KBM-7 (cell line): Measurements from ENCODE around the gene CDCP2.

Source experiments
- DNase-seq: peaks from one replicate; pipeline ENCODE4 v3.0.0-alpha.2; 2015
- in situ Hi-C: fragments of 300-500 bp; cut with MboI; formaldehyde crosslinking; loops from 2 replicates; pipeline ENCODE4 v1.14.3; 2020; ENCODE audit warnings: low sequenced_read_pairs, low pct_unique_long_range_greater_than_20kb, mixed read lengths

The CDCP2 gene

DNA sequence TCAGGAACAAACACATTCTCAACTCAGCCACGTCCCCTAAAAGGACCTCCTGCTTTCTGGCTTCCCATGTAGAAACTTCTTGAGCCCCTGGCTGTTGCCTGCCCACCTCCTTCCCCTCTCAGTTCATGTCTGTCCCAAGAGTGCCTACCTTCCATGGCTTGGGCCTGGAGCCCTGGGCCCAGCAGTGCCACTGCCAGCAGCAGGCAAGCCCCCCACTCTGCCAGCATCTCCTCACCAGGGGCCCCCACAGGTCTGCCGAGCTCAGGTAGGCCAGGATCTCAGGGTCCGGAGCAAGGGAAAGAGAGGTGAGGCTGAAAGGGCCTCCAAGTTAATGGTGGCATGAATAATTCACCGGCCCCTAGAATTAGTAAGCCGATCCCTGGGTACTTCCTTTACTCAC is at the start of gene CDCP2:
Gene CDCP2, minus strand, starts transcription at position 305 of the 400 bp plus-strand sequence. Its CDS starts 78 bp downstream, at position 227.
- in situ Hi-C loops, result no loop called here
- DNase-seq, result no peak

GRCh38 chr1:54200519-54200997 is 47.8 kb upstream of the CDCP2 start:
- in situ Hi-C loops, result no loop called here
- DNase-seq, result no peak

DNA sequence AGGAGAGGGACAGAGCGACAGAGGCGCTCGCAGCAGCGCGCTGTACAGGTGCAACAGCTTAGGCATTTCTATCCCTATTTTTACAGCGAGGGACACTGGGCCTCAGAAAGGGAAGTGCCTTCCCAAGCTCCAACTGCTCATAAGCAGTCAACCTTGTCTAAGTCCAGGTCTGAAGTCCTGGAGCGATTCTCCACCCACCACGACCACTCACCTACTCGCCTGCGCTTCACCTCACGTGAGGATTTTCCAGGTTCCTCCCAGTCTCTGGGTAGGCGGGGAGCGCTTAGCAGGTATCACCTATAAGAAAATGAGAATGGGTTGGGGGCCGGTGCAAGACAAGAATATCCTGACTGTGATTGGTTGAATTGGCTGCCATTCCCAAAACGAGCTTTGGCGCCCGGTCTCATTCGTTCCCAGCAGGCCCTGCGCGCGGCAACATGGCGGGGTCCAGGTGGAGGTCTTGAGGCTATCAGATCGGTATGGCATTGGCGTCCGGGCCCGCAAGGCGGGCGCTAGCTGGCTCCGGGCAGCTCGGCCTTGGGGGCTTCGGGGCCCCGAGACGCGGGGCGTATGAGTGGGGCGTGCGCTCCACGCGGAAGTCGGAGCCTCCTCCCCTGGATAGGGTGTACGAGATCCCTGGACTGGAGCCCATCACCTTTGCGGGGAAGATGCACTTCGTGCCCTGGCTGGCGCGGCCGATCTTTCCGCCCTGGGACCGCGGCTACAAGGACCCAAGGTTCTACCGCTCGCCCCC is 47.1 kb upstream of the CDCP2 start, which contains the start of the genes CYB5RL and MRPL37:
Gene CYB5RL, minus strand, starts transcription at position 266 of the 754 bp plus-strand sequence. CDS start 4,414 bp downstream, outside the sequence.
Gene MRPL37, plus strand, starts transcription at position 403 of the 754 bp plus-strand sequence. Its CDS starts 77 bp downstream, at position 480.
- DNase-seq, result peak; percentile 97
- in situ Hi-C loops, result no loop called here

DNA sequence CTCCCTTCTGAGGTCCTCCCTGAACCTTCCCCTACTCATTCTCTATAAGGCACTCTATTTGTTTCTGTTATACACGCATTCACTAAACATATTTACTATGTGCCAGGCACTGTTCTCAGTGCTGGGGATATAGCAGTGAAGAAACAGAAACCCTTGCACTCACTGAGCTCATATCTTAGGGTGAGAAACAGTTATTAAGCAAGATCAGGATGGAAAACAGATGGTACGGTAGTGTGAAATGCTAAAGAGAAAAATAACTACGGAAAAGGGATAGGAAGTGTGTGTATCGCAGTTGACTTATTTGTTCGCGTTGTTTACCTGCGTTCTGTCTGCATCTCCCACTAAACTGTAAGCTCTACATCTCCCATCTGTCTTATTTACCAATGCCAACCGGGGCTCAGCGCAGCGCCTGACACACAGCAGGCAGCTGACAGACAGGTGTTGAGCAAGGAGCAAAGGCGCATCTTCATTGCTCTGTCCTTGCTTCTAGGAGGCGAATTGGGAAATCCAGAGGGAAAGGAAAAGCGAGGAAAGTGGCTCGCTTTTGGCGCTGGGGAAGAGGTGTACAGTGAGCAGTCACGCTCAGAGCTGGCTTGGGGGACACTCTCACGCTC is 46.5 kb upstream of the CDCP2 start:
- DNase-seq, result peak; percentile 19
- in situ Hi-C loops, result no loop called here

DNA sequence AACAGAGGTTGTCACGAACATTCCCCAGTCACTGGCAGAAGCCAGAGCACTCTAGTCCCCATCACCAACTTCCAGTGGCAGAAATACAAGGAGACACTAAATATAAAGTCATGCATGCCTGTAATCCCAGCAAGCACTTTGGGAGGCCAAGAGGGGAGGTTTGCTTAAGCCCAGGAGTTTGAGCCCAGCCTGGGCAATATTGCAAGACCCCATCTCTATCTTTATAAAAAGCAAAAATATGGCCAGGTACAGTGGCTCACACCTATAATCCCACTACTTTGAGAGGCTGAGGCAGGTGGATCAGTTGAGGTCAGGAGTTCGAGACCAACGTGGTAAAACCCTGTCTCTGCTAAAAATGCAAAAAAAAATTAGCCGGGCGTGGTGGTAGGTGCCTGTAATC is 40.7 kb upstream of the CDCP2 start:
- no peak for DNase-seq
- in situ Hi-C loops, result no loop called here

GRCh38 chr1:54191525-54191924 is 38.7 kb upstream of the CDCP2 start:
- no peak for DNase-seq
- in situ Hi-C loops, result no loop called here

DNA sequence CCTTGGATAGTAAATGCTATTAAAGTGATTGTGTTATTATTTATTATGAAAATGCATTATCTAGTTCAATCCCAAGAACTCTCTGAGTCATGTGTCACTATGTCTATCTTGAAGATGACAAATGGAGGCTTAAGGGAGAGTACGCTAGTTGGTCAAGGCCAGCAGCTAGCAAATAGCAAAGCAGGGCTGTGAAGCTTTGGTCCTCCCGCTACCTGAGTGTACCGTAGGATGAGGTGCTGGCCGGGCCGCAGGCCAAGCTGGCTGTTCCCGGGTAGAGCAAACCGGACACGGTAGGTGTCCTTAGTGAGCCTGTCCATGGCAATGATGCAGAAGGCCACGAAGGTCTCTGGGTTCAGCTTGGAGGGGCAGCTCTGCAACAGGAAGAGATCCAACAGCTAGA is 37.7 kb upstream of the CDCP2 start:
- in situ Hi-C loops, result no loop called here

DNA sequence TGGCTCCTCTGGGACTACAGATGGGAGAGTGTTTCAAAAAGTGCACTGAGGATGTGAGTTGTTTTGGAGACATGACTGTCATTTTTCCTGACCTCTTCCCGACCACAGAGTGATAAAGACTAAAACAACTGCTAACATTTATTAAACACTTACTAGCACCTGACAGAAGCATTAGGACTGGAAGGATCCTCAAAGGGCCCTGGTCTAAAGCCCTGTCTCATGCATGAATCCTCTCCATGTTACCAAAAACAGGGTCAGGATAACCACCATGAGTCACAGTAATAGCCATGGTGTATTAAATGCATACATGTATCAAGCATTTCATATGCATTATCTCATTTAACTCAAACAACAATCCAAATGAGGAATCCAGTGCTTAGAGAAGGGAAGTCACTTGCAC is 35.5 kb upstream of the CDCP2 start:
- DNase-seq, result no peak
- in situ Hi-C loops, result no loop called here

More for the DNA sequence above, 37.7 kb upstream of the CDCP2 start:
- no peak for DNase-seq

DNA sequence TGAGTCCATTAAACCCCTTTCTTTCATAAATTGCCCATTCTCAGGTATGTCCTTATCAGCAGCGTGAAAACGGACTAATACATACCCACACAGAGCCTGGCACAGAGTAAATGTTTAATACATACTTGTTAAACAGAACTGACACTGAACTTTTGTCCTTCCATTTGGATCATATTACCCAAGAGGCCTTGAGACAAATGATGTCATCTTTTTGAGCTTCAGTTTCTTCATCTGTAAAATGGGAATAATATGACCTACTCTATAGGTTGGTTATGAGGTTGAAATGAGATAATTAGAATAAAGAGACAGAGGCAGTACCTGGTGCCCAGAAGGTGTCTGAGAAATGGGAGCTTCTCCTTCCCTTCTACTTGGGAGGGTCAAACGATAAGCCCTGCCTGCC is 33.3 kb upstream of the CDCP2 start:
- DNase-seq, result no peak
- in situ Hi-C loops, result no loop called here

GRCh38 chr1:54180701-54181360 is 28.0 kb upstream of the CDCP2 start:
- in situ Hi-C loops, result no loop called here
- DNase-seq, result no peak

- in situ Hi-C loops, result no loop called here
- no peak for DNase-seq
These were observed 25.7 kb upstream of the CDCP2 start for GRCh38 chr1:54178296-54179070.

DNA sequence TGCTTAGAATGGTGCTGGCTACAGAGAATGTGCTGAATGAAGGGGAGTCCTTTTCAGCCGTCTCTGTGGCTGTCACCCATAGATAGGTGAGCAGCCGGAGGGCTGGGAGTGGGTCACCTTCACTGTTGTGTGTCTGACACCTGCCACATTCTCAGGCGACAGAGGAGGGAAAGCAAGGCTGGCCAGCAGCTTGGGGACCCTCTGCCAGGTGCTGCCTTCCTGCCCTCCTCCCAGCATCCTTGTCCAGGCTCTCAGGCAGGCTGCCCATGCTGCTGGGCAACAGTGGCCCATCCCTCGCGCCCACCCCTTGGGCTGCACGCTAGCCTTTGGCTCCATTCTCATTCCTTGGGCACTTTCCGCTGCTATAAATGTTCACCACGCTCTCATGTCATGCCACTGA is 24.9 kb upstream of the CDCP2 start:
- DNase-seq, result no peak
- in situ Hi-C loops, result no loop called here

- in situ Hi-C loops, result no loop called here
- DNase-seq, result no peak
These were observed 24.0 kb upstream of the CDCP2 start for GRCh38 chr1:54176621-54177327.

GRCh38 chr1:54174106-54174505 is 21.3 kb upstream of the CDCP2 start:
- no peak for DNase-seq
- in situ Hi-C loops, result no loop called here

DNA sequence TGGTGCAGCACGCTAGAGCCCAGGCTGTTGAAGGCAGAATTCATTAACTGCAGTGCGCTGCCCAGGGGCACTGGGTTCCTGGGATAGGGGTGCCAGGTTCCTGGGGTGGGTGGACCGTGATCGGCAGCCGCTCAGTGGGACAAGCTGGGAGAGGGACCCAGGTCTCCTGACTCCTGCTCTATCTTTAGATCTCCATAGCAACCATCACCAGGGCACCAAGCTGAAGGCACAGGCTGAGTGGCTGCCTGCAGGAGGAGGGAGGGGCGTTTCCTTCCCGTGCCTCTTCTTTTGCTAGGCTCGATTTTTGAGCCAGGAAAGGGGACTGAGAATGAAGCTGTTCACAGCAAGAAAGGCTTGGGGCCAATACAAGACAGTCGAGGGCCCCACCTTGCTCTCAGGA is 20.9 kb upstream of the CDCP2 start:
- DNase-seq, result no peak
- in situ Hi-C loops, result no loop called here

DNA sequence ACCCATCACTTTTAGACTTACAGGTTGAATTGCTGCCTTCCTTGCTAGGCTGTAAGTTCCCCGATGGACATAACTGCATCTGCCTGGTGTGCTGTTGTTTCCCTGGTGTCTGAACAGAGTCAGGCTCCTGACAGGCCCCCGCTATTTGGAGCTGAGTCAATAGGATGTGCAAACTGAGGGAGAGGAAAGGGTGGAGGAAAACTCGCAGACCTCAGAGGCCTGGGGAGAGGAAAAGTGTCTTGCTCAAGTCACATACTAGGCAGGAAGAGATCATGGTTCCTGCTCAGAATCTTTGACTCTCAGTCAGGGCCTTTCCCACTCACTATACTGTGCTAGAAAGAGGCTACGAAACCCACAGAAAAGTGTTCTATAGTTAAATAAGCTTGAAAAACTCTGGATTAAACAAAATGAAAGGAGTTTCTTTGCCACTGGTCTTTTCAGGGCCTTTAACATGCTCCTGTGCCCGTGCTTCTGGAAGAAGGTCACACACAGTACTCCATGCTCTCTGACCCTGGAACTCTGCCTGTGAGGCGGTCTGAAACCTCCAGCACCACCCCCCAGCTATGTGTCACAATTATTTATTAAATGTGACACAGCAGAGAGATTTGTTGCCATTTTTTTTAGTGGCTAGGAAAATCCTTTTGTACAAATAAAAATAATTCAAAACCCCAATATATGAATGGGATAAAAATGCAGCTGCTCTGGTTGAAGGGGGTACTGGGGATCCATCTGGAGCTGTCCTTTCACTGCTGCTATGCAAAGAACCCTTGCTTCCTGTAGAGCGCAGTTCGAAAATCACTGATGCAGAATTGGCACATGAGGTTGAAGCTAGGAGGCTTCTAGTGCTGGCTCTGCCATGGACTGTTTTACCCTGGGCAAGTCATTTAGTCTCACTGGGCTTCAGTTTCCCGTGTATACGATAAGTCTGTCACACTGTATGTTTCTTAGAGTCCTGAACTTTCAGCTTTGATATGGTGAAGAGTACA is 20.1 kb upstream of the CDCP2 start:
- DNase-seq, result no peak
- in situ Hi-C loops, result no loop called here

DNA sequence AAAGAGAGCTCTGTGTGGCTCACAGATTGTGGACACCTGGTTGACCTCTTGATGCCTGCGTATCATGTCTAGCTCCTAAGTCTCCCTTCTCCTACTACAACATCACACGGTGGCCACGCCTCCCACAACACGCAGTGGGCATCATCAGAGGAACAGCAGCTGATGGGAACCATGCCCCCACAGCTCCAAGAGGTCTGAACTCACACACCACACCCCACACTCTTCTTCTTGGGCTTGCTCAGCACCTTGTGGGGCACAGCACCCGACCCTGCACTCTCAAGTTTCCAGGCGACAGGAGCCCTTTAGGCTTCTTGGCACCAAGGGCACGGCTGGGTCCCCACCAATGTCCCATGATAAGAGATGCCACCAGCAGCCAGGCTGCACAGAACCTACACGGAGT is 18.8 kb upstream of the CDCP2 start:
- no peak for DNase-seq
- in situ Hi-C loops, result no loop called here

DNA sequence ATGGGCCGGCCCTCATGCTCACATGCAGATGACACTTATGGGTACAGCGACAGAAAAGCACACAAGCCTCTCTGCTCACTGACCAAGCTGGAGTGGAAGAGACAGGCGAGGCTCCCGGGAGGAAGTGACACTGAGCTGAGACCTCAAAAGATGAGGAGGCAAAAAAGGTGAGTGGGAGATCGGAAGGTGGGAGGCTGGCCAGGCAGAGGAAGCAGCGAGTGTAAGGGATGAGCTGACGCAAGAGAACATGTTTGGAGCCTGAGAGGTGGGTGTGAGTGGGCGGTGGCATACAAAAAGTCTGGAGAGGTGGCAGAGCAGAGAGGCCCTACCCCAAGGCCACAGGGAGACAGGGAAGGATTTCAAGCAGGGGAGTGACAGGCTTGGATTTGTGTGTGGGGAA is 18.2 kb upstream of the CDCP2 start:
- in situ Hi-C loops, result no loop called here
- DNase-seq, result no peak
